ENCODE results near the gene ANAPC10. TPM values are rescaled to one million over a fixed set of nuclear protein-coding genes. Genes with fewer than 3 reads are reported as not detected.
"Not testable (repeated sequence)": the region's sequence is repeated elsewhere in the genome, so short reads cannot be mapped to it uniquely, and the experiment has no call there.

The ANAPC10 gene
- total and polyA plus RNA-seq, 5 donors: 14.7 to 21.0 (median 17.5) TPM

- no peaks in the 10 kb centered on the region for H3K4me1 ChIP-seq (ENCODE audit: control insufficient read depth, insufficient read depth, low read length)
- DNase-seq (no peak), ATAC-seq (no peak)
- intact Hi-C loops (cut with DNase I): no loop called here
- H3K27ac ChIP-seq (ENCODE audit: low read length): no peak overlapping the region
- H3K4me3 ChIP-seq (ENCODE audit: low read length): no peak overlapping the region
- no peaks in the 10 kb centered on the region for H3K27me3 ChIP-seq (ENCODE audit: control insufficient read depth, insufficient read depth)
- WGBS: 98% methylated on average over 2 of the region's 2 CpGs
- H3K9me3 ChIP-seq (ENCODE audit: control insufficient read depth, low read length): no peaks in the 10 kb centered on the region
These were observed 94.3 kb downstream of the ANAPC10 start for GRCh38 chr4:145003675-145004074.

GRCh38 chr4:145001635-145002034 lies 96.4 kb downstream of the ANAPC10 start:
- Histone ChIP-seq H3K27ac (ENCODE audit: low read length) (no peak overlapping the region), H3K27me3 (ENCODE audit: control insufficient read depth, insufficient read depth) (no peaks in the 10 kb centered on the region), H3K4me1 (ENCODE audit: control insufficient read depth, insufficient read depth, low read length) (no peaks in the 10 kb centered on the region), H3K4me3 (ENCODE audit: low read length) (no peak overlapping the region), H3K9me3 (ENCODE audit: control insufficient read depth, low read length) (no peaks in the 10 kb centered on the region)
- no peak for ATAC-seq
- 73% methylated on average over 3 of the region's 3 CpGs for WGBS
- intact Hi-C loops (cut with DNase I): no loop called here
- no peak for DNase-seq

GRCh38 chr4:145000656-145001055 lies 97.3 kb downstream of the ANAPC10 start:
- ATAC-seq; DNase-seq; intact Hi-C loops (cut with DNase I); H3K9me3 ChIP-seq (ENCODE audit: control insufficient read depth, low read length); H3K4me3 ChIP-seq (ENCODE audit: low read length); H3K27ac ChIP-seq (ENCODE audit: low read length); H3K27me3 ChIP-seq (ENCODE audit: control insufficient read depth, insufficient read depth); H3K4me1 ChIP-seq (ENCODE audit: control insufficient read depth, insufficient read depth, low read length): not testable (repeated sequence)
- WGBS: 97% methylated on average over 5 of the region's 5 CpGs

GRCh38 chr4:144989306-144989705 lies 108.7 kb downstream of the ANAPC10 start:
- Histone ChIP-seq H3K9me3 (ENCODE audit: control insufficient read depth, low read length) (no peaks in the 10 kb centered on the region), H3K27me3 (ENCODE audit: control insufficient read depth, insufficient read depth) (no peaks in the 10 kb centered on the region), H3K27ac (ENCODE audit: low read length) (no peak overlapping the region), H3K4me3 (ENCODE audit: low read length) (no peak overlapping the region), H3K4me1 (ENCODE audit: control insufficient read depth, insufficient read depth, low read length) (no peaks in the 10 kb centered on the region)
- ATAC-seq: no peak
- intact Hi-C loops (cut with DNase I): no loop called here
- 77% methylated on average over 2 of the region's 2 CpGs for WGBS
- no peak for DNase-seq

- 58% methylated on average over 1 of the region's 1 CpG for WGBS
- no peak overlapping the region for H3K27ac ChIP-seq (ENCODE audit: low read length)
- ATAC-seq (no peak), DNase-seq (no peak)
- H3K27me3 ChIP-seq (ENCODE audit: control insufficient read depth, insufficient read depth): no peaks in the 10 kb centered on the region
- no peaks in the 10 kb centered on the region for H3K9me3 ChIP-seq (ENCODE audit: control insufficient read depth, low read length)
- no peaks in the 10 kb centered on the region for H3K4me1 ChIP-seq (ENCODE audit: control insufficient read depth, insufficient read depth, low read length)
- no peak overlapping the region for H3K4me3 ChIP-seq (ENCODE audit: low read length)
- intact Hi-C loops (cut with DNase I): no loop called here
These were observed 112.5 kb downstream of the ANAPC10 start for GRCh38 chr4:144985531-144985930.

GRCh38 chr4:144985014-144985413 lies 113.0 kb downstream of the ANAPC10 start:
- intact Hi-C loops (cut with DNase I): no loop called here

GRCh38 chr4:144984241-144984640 lies 113.8 kb downstream of the ANAPC10 start:
- no peak for ATAC-seq
- no peaks in the 10 kb centered on the region for H3K4me1 ChIP-seq (ENCODE audit: control insufficient read depth, insufficient read depth, low read length)
- intact Hi-C loops (cut with DNase I): no loop called here

More at GRCh38 chr4:144985014-144985413, 113.0 kb downstream of the ANAPC10 start:
- Histone ChIP-seq H3K4me1 (ENCODE audit: control insufficient read depth, insufficient read depth, low read length) (no peaks in the 10 kb centered on the region), H3K4me3 (ENCODE audit: low read length) (no peak overlapping the region), H3K27ac (ENCODE audit: low read length) (no peak overlapping the region), H3K9me3 (ENCODE audit: control insufficient read depth, low read length) (no peaks in the 10 kb centered on the region), H3K27me3 (ENCODE audit: control insufficient read depth, insufficient read depth) (no peaks in the 10 kb centered on the region)
- ATAC-seq (no peak), DNase-seq (no peak)

GRCh38 chr4:144975718-144976117 lies 122.3 kb downstream of the ANAPC10 start:
- H3K4me3 ChIP-seq (ENCODE audit: low read length): no peak overlapping the region
- H3K27ac ChIP-seq (ENCODE audit: low read length): no peak overlapping the region
- DNase-seq: no peak
- H3K4me1 ChIP-seq (ENCODE audit: control insufficient read depth, insufficient read depth, low read length): no peaks in the 10 kb centered on the region
- WGBS: 97% methylated on average over 2 of the region's 2 CpGs
- intact Hi-C loops (cut with DNase I): no loop called here
- no peaks in the 10 kb centered on the region for H3K27me3 ChIP-seq (ENCODE audit: control insufficient read depth, insufficient read depth)
- ATAC-seq: no peak
- no peaks in the 10 kb centered on the region for H3K9me3 ChIP-seq (ENCODE audit: control insufficient read depth, low read length)

More at GRCh38 chr4:144984241-144984640, 113.8 kb downstream of the ANAPC10 start:
- Histone ChIP-seq H3K4me3 (ENCODE audit: low read length) (no peak overlapping the region), H3K9me3 (ENCODE audit: control insufficient read depth, low read length) (no peaks in the 10 kb centered on the region), H3K27ac (ENCODE audit: low read length) (no peak overlapping the region), H3K27me3 (ENCODE audit: control insufficient read depth, insufficient read depth) (no peaks in the 10 kb centered on the region)
- DNase-seq: no peak
- WGBS: 62% methylated on average over 3 of the region's 3 CpGs

GRCh38 chr4:144970597-144970996 lies 127.4 kb downstream of the ANAPC10 start:
- ATAC-seq: no peak
- Histone ChIP-seq H3K27me3 (ENCODE audit: control insufficient read depth, insufficient read depth) (no peaks in the 10 kb centered on the region), H3K4me1 (ENCODE audit: control insufficient read depth, insufficient read depth, low read length) (no peaks in the 10 kb centered on the region), H3K4me3 (ENCODE audit: low read length) (no peak overlapping the region), H3K27ac (ENCODE audit: low read length) (no peak overlapping the region), H3K9me3 (ENCODE audit: control insufficient read depth, low read length) (no peaks in the 10 kb centered on the region)
- intact Hi-C loops (cut with DNase I): no loop called here
- 69% methylated on average over 1 of the region's 1 CpG for WGBS
- no peak for DNase-seq

- Histone ChIP-seq H3K27me3 (ENCODE audit: control insufficient read depth, insufficient read depth) (no peaks in the 10 kb centered on the region), H3K4me3 (ENCODE audit: low read length) (no peak overlapping the region), H3K4me1 (ENCODE audit: control insufficient read depth, insufficient read depth, low read length) (no peaks in the 10 kb centered on the region), H3K27ac (ENCODE audit: low read length) (no peak overlapping the region), H3K9me3 (ENCODE audit: control insufficient read depth, low read length) (no peaks in the 10 kb centered on the region)
- 91% methylated on average over 2 of the region's 2 CpGs for WGBS
- ATAC-seq: no peak
- intact Hi-C loops (cut with DNase I): no loop called here
- DNase-seq: no peak
These were observed 128.2 kb downstream of the ANAPC10 start for GRCh38 chr4:144969821-144970220.

GRCh38 chr4:144968606-144969005 lies 129.4 kb downstream of the ANAPC10 start:
- H3K4me3 ChIP-seq (ENCODE audit: low read length): no peak overlapping the region
- H3K27me3 ChIP-seq (ENCODE audit: control insufficient read depth, insufficient read depth): no peaks in the 10 kb centered on the region
- H3K9me3 ChIP-seq (ENCODE audit: control insufficient read depth, low read length): no peaks in the 10 kb centered on the region
- H3K27ac ChIP-seq (ENCODE audit: low read length): no peak overlapping the region
- ATAC-seq (no peak), DNase-seq (no peak)
- WGBS: 92% methylated on average over 3 of the region's 3 CpGs
- intact Hi-C loops (cut with DNase I): no loop called here
- H3K4me1 ChIP-seq (ENCODE audit: control insufficient read depth, insufficient read depth, low read length): no peaks in the 10 kb centered on the region

- no peak overlapping the region for H3K27ac ChIP-seq (ENCODE audit: low read length)
These were observed 130.8 kb downstream of the ANAPC10 start for GRCh38 chr4:144967161-144967560.

More at GRCh38 chr4:144967161-144967560, 130.8 kb downstream of the ANAPC10 start:
- ATAC-seq: no peak
- intact Hi-C loops (cut with DNase I): no loop called here
- Histone ChIP-seq H3K4me3 (ENCODE audit: low read length) (no peak overlapping the region), H3K27me3 (ENCODE audit: control insufficient read depth, insufficient read depth) (no peaks in the 10 kb centered on the region), H3K4me1 (ENCODE audit: control insufficient read depth, insufficient read depth, low read length) (no peaks in the 10 kb centered on the region), H3K9me3 (ENCODE audit: control insufficient read depth, low read length) (no peaks in the 10 kb centered on the region)
- WGBS: 94% methylated on average over 4 of the region's 4 CpGs
- DNase-seq: no peak
